Neural cell (in vitro differentiated cells): ENCODE measurements around the gene SNCA. TPM values are rescaled to one million over a fixed set of nuclear protein-coding genes. Genes with fewer than 3 reads are reported as not detected.

Experiments used
- H2AFZ ChIP-seq: fragments of 200-600, 300-800 bp; sonication (generic), shearing (Covaris generic); 2 replicates; pipeline ENCODE4 v1.6.0; 2014; ENCODE audit warnings: low read depth, mild to moderate bottlenecking, antibody characterized with exemption, low read length, moderate library complexity
- H3F3A ChIP-seq: fragments of 200-600 bp; shearing (Covaris generic); 2 replicates; pipeline ENCODE4 v1.6.1; 2016; ENCODE audit warnings: mild to moderate bottlenecking, moderate library complexity, mixed read lengths, antibody characterized with exemption, low read length; ENCODE audit not compliant: insufficient read depth, poor library complexity, severe bottlenecking
- H3K27ac ChIP-seq: fragments of 200-600, 300-800 bp; sonication (generic), shearing (Covaris generic); 2 replicates; pipeline ENCODE4 v1.5.1; 2014; ENCODE audit warnings: mild to moderate bottlenecking, low read length, moderate library complexity
- H3K27me3 ChIP-seq: fragments of 300-800, 200-600 bp; sonication (generic), shearing (Covaris generic); 2 replicates; pipeline ENCODE4 v1.6.0; 2014; ENCODE audit warnings: mild to moderate bottlenecking, low read depth, low read length, moderate library complexity; ENCODE audit not compliant: insufficient read depth
- H3K36me3 ChIP-seq: fragments of 300-800, 200-600 bp; sonication (generic), shearing (Covaris generic); 2 replicates; pipeline ENCODE4 v1.5.1; 2014; ENCODE audit warnings: mild to moderate bottlenecking, antibody characterized with exemption, low read length, moderate library complexity; ENCODE audit not compliant: insufficient read depth
- H3K4me2 ChIP-seq: fragments of 300-800, 200-600 bp; sonication (generic), shearing (Covaris generic); 2 replicates; pipeline ENCODE4 v1.6.0; 2014; ENCODE audit warnings: mild to moderate bottlenecking, low read length
- H3K4me3 ChIP-seq: fragments of 300-800, 200-600 bp; sonication (generic), shearing (Covaris generic); 2 replicates; pipeline ENCODE4 v1.5.1; 2014; ENCODE audit warnings: mild to moderate bottlenecking, low read length, moderate library complexity
- H3K79me2 ChIP-seq: fragments of 200-600 bp; shearing (Covaris generic); replicated peaks from 2 replicates; pipeline ENCODE4 v1.6.0; 2014; ENCODE audit warnings: mild to moderate bottlenecking, low read length, moderate library complexity; ENCODE audit not compliant: insufficient read depth
- H3K9ac ChIP-seq: fragments of 300-800, 200-600 bp; sonication (generic), shearing (Covaris generic); 2 replicates; pipeline ENCODE4 v1.6.1; 2016; ENCODE audit warnings: mild to moderate bottlenecking, low read length, mixed read lengths
- H3K9me2 ChIP-seq: fragments of 200-600 bp; shearing (Covaris generic); 2 replicates; pipeline ENCODE4 v1.6.1; 2016; ENCODE audit warnings: mild to moderate bottlenecking, low read length, mixed read lengths; ENCODE audit not compliant: insufficient read depth
- H3K9me3 ChIP-seq: fragments of 200-600, 300-800 bp; sonication (generic), shearing (Covaris generic); 2 replicates; pipeline ENCODE4 v1.6.1; 2016; ENCODE audit warnings: mild to moderate bottlenecking, mixed run types, low read length, moderate library complexity, mixed read lengths
- H4K20me1 ChIP-seq: fragments of 200-600 bp; shearing (Covaris generic); 2 replicates; pipeline ENCODE4 v1.6.1; 2016; ENCODE audit warnings: mild to moderate bottlenecking, mixed run types; ENCODE audit not compliant: insufficient read depth
- EP300 ChIP-seq: fragments of 450-650 bp; conservative IDR thresholded peaks from 2 replicates; pipeline ENCODE4 v1.6.1; 2014; ENCODE audit warnings: antibody characterized with exemption, mild to moderate bottlenecking, moderate library complexity; ENCODE audit not compliant: poor library complexity, severe bottlenecking
- MXI1 ChIP-seq: fragments of 450-650 bp; conservative IDR thresholded peaks from 2 replicates; pipeline ENCODE4 v1.6.1; 2014; ENCODE audit warnings: antibody characterized with exemption, mild to moderate bottlenecking; ENCODE audit not compliant: poor library complexity, severe bottlenecking
- RAD21 ChIP-seq: fragments of 450-650 bp; conservative IDR thresholded peaks from 2 replicates; pipeline ENCODE4 v1.6.1; 2014; ENCODE audit warnings: antibody characterized with exemption, mild to moderate bottlenecking, moderate library complexity
- SMC3 ChIP-seq: fragments of 450-650 bp; conservative IDR thresholded peaks from 2 replicates; pipeline ENCODE4 v1.6.1; 2014; ENCODE audit warnings: antibody characterized with exemption, mild to moderate bottlenecking, moderate library complexity; ENCODE audit not compliant: poor library complexity
- TAF1 ChIP-seq: IDR thresholded peaks from 2 replicates; pipeline ENCODE4 v1.6.1; 2012; ENCODE audit warnings: low read depth
- polyA plus RNA-seq: library from polyadenylated mRNA; depleted of rRNA; stranded (reverse); fragments of >200 nt; gene quantifications from 2 replicates; pipeline ENCODE4 v1.2.3, GENCODE V29; 2014
- TF ChIP-seq, protein P1 (sequence below): IDR thresholded peaks from 2 replicates; pipeline ENCODE4 v1.6.1; 2012; ENCODE audit warnings: borderline replicate concordance
- TF ChIP-seq, protein P2 (sequence below): fragments of 450-650 bp; IDR thresholded peaks from 2 replicates; pipeline ENCODE4 v1.5.1; 2014; ENCODE audit warnings: antibody characterized with exemption, mild to moderate bottlenecking, moderate library complexity; ENCODE audit not compliant: poor library complexity, severe bottlenecking

Gene SNCA
- polyA plus RNA-seq, 1 donor from 2014 or later = 66.1 TPM

GRCh38 chr4:89751416-89751815 is 85.5 kb downstream of the SNCA start:
- H3K27me3 ChIP-seq = no peaks in the 10 kb centered on the region
- H3K27ac ChIP-seq = no peak overlapping the region
- H3K79me2 ChIP-seq = no peaks in the 10 kb centered on the region
- no peaks in the 10 kb centered on the region for H3K9me2 ChIP-seq
- no peaks in the 10 kb centered on the region for H3K9me3 ChIP-seq
- TF ChIP-seq SMC3 = no peak
- no peak overlapping the region for H3K9ac ChIP-seq
- H3K4me3 ChIP-seq = no peak overlapping the region
- peaks cover 6% of the 10 kb centered on the region for H3F3A ChIP-seq
- H3K4me2 ChIP-seq = no peak overlapping the region
- no peaks in the 10 kb centered on the region for H4K20me1 ChIP-seq
- no peaks in the 10 kb centered on the region for H3K36me3 ChIP-seq
- no peak overlapping the region for H2AFZ ChIP-seq

DNA sequence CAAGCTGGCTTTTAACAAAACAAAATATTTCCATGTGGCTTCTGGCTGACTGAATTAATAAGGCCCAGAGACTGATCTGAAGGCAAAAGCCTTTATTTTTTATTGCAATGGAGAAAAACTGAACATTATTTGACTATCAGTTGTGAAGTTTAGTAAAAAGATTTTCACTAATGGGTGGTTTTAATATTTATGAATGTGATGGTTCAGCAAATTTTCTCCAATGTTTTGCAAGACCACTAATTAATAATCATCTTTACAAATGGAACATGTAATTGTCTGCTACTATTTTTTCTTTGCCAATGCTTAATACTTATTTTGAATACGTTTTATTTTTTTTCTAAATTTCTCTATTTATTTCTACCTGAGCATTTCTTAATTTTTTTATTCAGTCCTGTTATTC is 90.6 kb downstream of the SNCA start:
- H2AFZ ChIP-seq = no peak overlapping the region
- H3F3A ChIP-seq = no peaks in the 10 kb centered on the region
- H3K9ac ChIP-seq = no peak overlapping the region
- H3K79me2 ChIP-seq = no peaks in the 10 kb centered on the region
- H4K20me1 ChIP-seq = no peaks in the 10 kb centered on the region
- no peaks in the 10 kb centered on the region for H3K27me3 ChIP-seq
- no peak overlapping the region for H3K27ac ChIP-seq
- no peaks in the 10 kb centered on the region for H3K9me2 ChIP-seq
- no peaks in the 10 kb centered on the region for H3K9me3 ChIP-seq
- H3K36me3 ChIP-seq = no peaks in the 10 kb centered on the region
- no peak overlapping the region for H3K4me2 ChIP-seq
- no peak for TF ChIP-seq EP300
- TF ChIP-seq TAF1 = no peak
- TF ChIP-seq MXI1 = no peak
- TF ChIP-seq, protein P1, sequence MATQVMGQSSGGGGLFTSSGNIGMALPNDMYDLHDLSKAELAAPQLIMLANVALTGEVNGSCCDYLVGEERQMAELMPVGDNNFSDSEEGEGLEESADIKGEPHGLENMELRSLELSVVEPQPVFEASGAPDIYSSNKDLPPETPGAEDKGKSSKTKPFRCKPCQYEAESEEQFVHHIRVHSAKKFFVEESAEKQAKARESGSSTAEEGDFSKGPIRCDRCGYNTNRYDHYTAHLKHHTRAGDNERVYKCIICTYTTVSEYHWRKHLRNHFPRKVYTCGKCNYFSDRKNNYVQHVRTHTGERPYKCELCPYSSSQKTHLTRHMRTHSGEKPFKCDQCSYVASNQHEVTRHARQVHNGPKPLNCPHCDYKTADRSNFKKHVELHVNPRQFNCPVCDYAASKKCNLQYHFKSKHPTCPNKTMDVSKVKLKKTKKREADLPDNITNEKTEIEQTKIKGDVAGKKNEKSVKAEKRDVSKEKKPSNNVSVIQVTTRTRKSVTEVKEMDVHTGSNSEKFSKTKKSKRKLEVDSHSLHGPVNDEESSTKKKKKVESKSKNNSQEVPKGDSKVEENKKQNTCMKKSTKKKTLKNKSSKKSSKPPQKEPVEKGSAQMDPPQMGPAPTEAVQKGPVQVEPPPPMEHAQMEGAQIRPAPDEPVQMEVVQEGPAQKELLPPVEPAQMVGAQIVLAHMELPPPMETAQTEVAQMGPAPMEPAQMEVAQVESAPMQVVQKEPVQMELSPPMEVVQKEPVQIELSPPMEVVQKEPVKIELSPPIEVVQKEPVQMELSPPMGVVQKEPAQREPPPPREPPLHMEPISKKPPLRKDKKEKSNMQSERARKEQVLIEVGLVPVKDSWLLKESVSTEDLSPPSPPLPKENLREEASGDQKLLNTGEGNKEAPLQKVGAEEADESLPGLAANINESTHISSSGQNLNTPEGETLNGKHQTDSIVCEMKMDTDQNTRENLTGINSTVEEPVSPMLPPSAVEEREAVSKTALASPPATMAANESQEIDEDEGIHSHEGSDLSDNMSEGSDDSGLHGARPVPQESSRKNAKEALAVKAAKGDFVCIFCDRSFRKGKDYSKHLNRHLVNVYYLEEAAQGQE = no peak
- TF ChIP-seq, protein P2, sequence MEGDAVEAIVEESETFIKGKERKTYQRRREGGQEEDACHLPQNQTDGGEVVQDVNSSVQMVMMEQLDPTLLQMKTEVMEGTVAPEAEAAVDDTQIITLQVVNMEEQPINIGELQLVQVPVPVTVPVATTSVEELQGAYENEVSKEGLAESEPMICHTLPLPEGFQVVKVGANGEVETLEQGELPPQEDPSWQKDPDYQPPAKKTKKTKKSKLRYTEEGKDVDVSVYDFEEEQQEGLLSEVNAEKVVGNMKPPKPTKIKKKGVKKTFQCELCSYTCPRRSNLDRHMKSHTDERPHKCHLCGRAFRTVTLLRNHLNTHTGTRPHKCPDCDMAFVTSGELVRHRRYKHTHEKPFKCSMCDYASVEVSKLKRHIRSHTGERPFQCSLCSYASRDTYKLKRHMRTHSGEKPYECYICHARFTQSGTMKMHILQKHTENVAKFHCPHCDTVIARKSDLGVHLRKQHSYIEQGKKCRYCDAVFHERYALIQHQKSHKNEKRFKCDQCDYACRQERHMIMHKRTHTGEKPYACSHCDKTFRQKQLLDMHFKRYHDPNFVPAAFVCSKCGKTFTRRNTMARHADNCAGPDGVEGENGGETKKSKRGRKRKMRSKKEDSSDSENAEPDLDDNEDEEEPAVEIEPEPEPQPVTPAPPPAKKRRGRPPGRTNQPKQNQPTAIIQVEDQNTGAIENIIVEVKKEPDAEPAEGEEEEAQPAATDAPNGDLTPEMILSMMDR = no peak
- TF ChIP-seq SMC3 = no peak
- TF ChIP-seq RAD21 = no peak
- no peak overlapping the region for H3K4me3 ChIP-seq

DNA sequence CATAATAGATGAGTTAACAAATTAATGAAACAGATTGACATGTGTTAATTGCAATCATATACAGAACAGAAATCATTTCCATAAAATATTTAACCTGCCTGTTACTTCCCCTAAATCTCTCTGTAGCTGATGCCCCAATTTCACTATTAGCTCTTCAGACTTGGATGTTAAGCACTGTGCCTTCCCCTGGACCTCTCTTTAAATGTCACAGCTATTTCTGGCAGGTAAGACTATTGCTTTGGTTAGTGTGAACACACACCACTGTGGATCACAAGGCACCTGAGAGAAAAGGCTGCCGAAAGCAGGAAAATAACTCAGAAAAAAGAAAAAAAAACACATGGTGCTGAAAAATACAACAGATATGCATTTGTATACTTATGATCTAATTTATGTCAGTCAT is 91.3 kb downstream of the SNCA start:
- no peak for TF ChIP-seq RAD21
- H3K79me2 ChIP-seq = no peaks in the 10 kb centered on the region

More for the DNA sequence above, 91.3 kb downstream of the SNCA start:
- no peaks in the 10 kb centered on the region for H3F3A ChIP-seq
- H3K27ac ChIP-seq = no peak overlapping the region
- no peak overlapping the region for H3K9ac ChIP-seq
- no peaks in the 10 kb centered on the region for H4K20me1 ChIP-seq
- H3K9me3 ChIP-seq = no peaks in the 10 kb centered on the region
- no peak overlapping the region for H3K4me3 ChIP-seq
- H3K36me3 ChIP-seq = no peaks in the 10 kb centered on the region
- H3K27me3 ChIP-seq = no peaks in the 10 kb centered on the region
- no peaks in the 10 kb centered on the region for H3K9me2 ChIP-seq
- no peak overlapping the region for H3K4me2 ChIP-seq
- no peak overlapping the region for H2AFZ ChIP-seq
